GM19193 (cell line): ENCODE data around the gene HMG20A.

Source experiments
- POLR2A ChIP-seq: IDR thresholded peaks from 4 replicates; pipeline ENCODE4 v1.6.1; 2011; ENCODE audit not compliant: insufficient read depth, insufficient read length; ENCODE audit errors: extremely low read depth

HMG20A gene

DNA sequence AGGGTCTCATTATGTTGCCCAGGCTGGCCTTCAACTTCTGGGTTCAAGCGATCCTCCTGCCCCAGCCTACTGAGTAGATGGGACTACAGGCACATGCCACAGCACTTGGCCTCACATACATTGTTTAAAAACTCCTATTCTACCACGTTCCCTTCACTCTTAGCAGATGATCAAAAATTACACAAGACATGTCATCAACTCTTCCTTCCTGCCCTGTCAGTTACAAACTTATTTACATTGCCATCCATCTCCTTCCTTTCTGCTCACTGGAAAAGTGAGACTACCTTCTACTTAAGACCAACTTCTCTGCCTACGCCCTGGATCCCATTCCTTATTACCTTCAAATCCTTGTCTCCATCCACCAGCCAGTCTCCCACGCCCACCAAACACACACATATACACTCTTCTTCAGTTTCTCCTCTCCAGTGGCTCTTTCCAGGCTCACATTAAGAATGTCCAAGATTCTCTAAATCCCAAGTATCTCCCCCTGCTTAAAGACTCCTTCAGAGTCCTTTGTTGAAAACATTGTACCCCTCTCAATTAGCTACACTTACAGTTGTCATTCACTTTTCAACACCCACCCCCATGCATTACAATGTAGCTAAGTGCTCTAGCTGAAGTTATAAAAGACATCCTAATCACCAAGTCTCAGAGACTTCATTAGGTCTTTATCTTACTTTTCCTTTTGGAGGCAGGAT lies 5.1 kb upstream of the HMG20A start:
- no peak for TF ChIP-seq POLR2A

DNA sequence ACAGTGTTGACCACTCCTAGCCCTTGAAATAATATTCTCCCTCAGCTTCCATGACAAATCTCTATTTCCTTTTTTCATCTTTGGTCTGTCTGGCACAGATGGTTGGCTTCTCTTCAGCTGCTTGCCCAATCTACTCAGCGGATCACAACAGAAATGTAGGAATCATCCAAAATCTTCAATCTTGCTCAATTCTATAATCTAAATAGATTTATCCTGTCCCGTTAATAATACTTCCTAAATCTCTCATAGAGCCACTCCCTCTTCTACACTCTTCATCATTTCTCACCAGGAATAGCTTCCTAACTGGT lies 4.6 kb upstream of the HMG20A start:
- TF ChIP-seq POLR2A = no peak

DNA sequence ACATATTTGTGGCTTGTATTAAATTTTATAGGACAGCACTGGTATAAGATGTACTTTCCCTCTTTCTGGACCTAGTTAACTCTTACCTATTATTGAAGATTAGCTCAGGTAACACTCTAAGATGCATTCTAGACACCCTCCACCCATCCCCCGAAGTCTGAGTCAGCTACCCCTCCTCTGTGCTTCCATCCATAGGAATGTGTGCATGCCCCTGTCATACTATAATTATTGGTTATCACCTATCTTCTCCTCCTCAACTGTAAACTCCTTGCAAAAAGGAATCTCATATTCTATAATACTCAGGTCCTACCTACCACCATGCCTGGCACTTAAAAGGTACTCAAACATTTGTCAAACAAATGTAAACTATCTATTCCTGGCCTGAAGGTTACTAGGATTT lies 3.7 kb upstream of the HMG20A start:
- TF ChIP-seq POLR2A = no peak

DNA sequence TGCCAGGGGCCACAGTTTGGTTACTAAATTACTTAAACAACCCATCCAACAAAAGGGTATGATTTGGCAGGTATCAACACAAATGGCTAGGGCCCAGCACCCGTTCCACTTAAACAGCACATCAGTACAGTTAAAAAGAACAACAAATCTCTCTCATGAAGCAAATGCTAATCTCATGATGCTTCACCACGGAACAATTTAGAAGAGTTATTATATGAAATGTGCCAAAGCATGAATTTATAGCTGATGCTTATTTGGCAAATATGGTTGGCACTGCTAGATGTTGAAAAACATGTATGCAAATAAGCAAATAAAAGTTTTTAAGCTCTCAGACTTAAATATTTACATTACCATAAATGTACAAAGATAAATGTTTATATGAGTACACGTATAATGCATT lies 3.1 kb upstream of the HMG20A start:
- no peak for TF ChIP-seq POLR2A

DNA sequence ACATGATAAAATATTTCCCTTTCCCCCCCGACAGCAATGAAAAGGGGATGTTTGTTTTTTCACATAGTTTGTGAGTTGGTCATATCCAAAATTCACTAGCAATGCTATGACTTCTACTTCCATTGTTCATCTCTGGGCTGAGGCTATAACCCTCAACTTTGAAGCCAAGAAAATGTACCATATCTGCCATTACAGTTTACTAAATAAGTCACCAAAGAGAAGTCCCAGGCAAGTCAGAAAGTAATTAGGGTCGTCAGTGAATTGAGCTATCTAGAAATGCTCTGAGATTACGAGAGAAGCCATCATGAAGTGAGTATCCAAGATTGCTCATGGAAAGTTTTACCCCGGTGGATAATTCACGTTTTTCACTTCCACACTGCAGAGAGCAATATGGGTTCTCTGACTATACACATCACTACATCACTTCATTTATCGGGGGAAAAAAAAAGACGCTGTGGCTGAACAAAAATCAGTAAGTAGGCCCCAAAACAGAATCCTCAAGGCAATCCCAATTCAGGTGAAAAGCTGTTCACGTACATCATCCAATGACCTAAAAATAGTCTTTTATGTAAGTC lies 2.2 kb upstream of the HMG20A start:
- no peak for TF ChIP-seq POLR2A

DNA sequence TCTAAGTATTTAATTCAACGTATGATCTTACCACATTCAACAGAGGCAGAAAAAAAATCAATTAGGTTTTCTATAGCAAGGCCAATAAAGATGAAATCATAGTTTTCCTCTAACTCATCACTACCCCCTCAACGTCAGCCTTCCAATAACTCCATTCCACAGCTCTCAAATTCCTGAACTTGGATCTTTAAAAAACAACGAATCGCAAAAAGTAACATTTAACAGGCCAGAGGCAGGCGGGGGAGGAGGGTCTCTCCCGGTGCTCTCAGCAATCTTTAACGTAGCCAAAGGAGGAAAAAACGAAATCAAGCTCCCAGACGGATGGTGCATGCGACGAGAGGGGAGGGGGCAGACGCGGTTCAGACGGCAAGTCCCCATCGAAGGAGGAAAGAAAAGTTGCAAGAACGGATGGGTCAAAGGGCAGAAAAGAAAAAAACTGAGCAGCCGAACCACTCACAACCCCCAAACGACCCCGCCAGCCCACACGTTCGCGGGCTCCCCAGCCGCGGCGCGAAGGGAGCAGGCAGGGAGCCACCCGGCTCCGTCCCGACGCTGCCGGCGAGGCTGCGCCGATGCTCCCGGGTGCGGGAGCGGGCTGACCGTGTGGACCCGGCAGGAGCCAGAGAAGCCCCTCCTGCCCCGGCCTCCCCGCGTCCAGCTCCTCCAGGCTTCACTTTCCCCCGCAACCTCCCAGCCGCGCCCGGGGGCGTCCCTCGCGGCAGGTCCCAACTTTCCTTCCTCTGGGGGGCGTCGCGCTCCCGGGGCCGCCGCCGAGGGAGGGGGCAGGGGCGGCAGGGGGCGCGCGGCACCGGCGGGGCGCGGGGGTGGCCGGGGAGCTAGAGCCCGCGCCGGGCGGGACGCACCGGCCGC lies 1.5 kb upstream of the HMG20A start:
- no peak for TF ChIP-seq POLR2A

DNA sequence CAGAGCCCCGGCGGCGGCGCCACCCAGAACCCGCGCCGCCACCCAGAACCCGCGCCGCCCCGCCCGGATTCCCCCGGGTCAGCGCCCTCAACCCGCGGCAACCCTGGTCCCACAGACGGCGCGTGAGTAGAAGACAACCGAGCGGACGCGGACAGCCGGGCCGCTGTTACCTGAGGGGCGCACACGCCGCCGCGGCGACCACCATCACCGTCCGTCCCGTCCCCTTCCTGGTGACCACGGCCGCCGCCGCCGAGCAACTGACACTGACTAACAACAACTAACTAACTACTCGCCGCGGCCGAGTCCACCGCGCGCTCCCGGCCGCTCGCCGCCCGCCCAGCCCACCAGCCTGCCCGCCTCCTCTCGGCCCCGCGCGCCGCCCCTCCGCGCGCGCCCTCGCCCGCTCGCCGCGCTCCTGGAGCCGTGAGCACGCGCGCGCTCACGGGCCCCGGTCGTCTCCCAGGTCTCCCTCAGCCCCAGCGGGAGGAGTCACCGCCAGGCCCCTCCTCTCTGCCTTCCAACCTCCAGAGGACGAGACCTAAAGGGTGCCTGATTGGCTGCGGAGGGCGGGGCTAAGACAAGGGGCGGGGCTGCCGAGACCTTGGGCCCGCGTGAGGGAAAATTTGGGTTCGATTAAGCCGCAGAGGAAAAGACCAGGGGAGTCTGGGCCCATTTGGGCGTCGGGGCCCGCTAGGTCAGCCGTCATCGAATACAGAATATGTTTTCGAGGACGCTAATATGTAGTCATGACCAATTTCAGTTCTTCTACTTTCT lies 665 bp upstream of the HMG20A start, which contains the start of gene PEAK1:
Gene PEAK1 (minus strand): TSS at position 269 of the 774 bp plus-strand sequence. CDS start 238,178 bp downstream, outside the sequence.
- TF ChIP-seq POLR2A = peak; percentile 71

DNA sequence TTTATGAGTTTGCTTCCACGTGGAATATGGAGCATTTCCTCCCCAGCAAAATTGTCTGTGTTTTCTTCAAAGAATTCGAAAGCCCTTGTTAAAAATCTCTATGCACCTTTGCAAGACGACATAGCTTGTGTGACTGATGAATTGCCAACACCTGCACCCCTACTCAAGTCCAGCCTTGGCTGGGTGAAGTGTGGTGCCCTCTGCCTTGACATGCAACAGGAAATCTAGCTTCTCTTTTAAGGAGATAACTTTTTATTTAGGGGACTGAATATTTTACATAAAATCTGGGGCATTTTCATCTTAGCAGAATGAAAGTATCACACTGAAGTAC lies 647 bp downstream of the HMG20A start:
- no peak for TF ChIP-seq POLR2A

DNA sequence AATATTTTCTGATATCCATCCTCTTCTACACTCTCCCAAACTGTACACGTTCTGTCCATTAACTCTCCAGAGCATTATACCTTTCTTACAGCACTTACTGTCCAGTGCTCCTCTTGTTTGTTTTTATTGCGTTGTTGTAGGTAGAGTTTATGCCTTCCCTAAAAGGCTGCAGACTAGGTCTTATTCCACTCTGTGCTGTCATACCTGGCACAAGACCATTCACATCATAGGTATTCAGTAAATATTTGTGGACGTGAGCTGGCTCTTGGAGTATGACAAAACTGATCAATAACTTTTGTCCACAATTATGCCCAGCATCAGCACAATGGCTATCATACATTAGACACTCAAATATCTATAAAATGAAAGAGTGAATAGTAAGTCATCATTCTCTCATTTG lies 4.4 kb downstream of the HMG20A start:
- no peak for TF ChIP-seq POLR2A

DNA sequence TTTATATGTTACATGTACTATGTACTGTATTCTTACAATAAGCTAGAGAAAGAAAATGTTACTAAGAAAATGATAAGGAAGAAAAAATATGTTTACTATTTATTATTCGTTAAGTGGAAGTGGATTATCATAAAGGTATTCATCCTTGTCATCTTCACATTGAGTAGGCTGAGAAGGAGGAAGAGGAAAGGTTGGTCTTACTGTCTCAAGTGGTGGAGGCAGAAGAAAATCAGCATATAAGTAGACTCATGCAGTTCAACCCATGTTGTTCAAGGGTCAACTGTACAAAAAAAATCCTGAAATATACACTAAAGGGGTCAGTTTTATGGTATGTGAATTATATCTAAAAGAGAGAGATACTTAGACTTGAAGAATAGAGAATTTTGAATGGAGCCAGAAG lies 5.7 kb downstream of the HMG20A start:
- no peak for TF ChIP-seq POLR2A

DNA sequence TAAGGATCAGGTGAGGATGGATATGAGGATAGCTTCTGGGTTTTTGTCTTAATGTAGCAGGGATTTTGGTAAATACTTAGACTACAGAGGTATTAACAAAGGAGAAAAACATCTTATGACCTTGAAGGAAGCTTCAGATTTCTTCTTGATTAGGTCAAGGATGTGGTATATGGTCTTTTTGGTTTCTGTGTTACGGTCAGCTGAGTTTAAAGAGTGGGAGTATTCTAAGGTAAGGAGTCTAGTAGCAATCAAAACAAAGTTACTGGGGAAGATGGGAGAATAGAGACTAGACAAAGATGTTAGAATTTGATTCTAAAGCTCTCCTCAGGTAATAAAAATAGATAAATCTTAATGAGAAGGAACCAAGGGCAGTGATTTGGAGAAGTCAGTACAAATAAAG lies 6.2 kb downstream of the HMG20A start:
- TF ChIP-seq POLR2A = no peak

DNA sequence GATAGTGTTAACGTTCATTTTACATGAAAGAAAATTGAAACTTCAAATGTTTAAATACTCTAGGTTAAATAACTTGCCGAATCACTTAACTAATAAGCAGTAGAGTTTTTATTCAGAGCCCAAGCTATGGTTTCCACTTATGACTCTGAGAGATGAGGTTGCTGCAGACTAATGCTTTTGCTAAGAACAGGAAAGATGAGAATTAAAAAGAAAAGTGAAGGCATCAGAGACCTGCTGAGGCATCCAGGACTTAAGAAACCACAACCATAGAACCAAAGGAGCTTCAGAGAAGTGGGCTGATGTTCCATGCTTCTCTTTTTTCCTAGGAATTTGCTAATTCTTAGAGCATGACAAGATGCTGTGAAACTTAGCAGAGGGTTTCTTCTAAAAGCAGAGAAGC lies 9.5 kb downstream of the HMG20A start:
- no peak for TF ChIP-seq POLR2A

DNA sequence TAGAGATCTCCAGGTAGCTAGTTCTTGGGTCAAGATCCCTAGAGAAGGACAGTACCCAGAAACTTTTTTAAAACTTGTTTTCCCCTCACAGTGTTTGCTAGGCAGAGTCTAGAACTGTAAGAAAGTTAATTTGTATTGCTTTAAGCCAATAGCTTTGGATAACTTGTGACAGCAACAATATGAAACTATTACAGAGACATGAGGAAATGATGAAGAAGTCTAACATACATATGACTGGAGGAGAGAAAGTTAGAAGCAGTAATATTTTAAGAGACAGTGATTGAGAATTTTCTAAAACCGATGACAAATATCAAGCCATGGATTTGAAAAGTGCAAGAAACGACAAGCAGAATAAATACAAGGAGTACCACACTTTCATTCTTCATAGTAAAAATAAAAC lies 10.0 kb downstream of the HMG20A start:
- TF ChIP-seq POLR2A = no peak

DNA sequence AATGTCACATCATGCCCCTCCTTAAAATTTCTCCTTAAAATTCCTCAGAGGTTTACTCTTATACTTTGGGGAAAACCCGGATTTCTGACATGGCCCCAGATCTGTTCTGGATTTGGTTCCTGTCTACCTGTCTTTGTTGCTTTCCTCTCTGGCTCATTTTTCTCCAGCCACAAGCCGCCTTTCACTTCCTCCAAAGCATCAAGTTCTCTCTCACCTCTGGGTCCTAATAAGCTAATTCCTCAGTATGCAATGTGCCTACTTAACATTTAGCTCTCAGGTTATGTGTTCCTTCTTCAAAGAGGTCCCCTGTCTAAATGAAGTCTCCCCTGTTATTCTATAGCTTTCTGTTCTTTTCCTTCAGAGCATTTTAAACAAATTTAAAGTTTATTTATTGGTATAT lies 16.1 kb downstream of the HMG20A start:
- no peak for TF ChIP-seq POLR2A

DNA sequence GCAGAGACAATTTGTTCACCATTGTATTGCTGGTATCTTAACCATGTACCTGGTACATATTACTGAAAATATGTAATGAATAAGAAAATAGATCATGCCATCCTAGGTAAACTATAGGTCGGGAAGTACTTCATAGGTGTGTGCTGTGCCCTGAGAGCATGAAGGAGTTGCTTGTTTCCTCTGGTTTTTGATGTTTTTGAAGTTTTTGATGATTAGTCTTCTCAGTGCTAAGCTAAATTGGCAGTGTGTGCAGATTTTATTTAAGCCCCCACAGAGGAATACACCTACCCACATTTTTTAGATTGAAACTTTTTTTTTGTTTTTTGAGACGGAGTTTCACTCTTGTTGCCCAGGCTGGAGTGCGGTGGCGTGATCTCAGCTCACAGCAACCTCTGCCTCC lies 16.6 kb downstream of the HMG20A start:
- no peak for TF ChIP-seq POLR2A
